HG03565 (cell line): ENCODE data around the gene CDYL.

ENCODE experiments used
- ATAC-seq: cut with Tn5 transposase; IDR thresholded peaks from one replicate; pipeline ENCODE4 v1.9.1; 2021; ENCODE audit warnings: mild to moderate bottlenecking, moderate library complexity; ENCODE audit not compliant: unreplicated experiment

CDYL gene

GRCh38 chr6:4930025-4930691, 154.0 kb downstream of the CDYL start:
- ATAC-seq = no peak

- ATAC-seq = no peak
These were observed 155.5 kb downstream of the CDYL start for GRCh38 chr6:4931530-4932227.

- no peak for ATAC-seq
These were observed 156.2 kb downstream of the CDYL start for GRCh38 chr6:4932228-4932903.

- ATAC-seq = no peak
These were observed 159.3 kb downstream of the CDYL start for GRCh38 chr6:4935486-4935885.

GRCh38 chr6:4935975-4936680, 159.9 kb downstream of the CDYL start:
- ATAC-seq = no peak

- ATAC-seq = no peak
These were observed 160.5 kb downstream of the CDYL start for GRCh38 chr6:4936681-4937041.

GRCh38 chr6:4937414-4937813, 161.2 kb downstream of the CDYL start:
- no peak for ATAC-seq

- no peak for ATAC-seq
These were observed 163.0 kb downstream of the CDYL start for GRCh38 chr6:4939241-4939640.

- ATAC-seq = no peak
These were observed 164.2 kb downstream of the CDYL start for GRCh38 chr6:4940416-4940815.

GRCh38 chr6:4941782-4942672, 165.8 kb downstream of the CDYL start:
- peak; percentile 62 for ATAC-seq

- ATAC-seq = no peak
These were observed 166.4 kb downstream of the CDYL start for GRCh38 chr6:4942673-4943009.

GRCh38 chr6:4943716-4944115, 167.5 kb downstream of the CDYL start:
- no peak for ATAC-seq

- ATAC-seq = no peak
These were observed 168.1 kb downstream of the CDYL start for GRCh38 chr6:4944325-4944724.

GRCh38 chr6:4946521-4946920, 170.3 kb downstream of the CDYL start:
- no peak for ATAC-seq

GRCh38 chr6:4947716-4948115, 171.5 kb downstream of the CDYL start:
- ATAC-seq = no peak

- no peak for ATAC-seq
These were observed 172.7 kb downstream of the CDYL start for GRCh38 chr6:4948781-4949450.

- no peak for ATAC-seq
These were observed 173.9 kb downstream of the CDYL start for GRCh38 chr6:4950076-4950475.

GRCh38 chr6:4950836-4951533, 174.8 kb downstream of the CDYL start:
- no peak for ATAC-seq

GRCh38 chr6:4953440-4953839, 177.2 kb downstream of the CDYL start:
- no peak for ATAC-seq

GRCh38 chr6:4956625-4957024, 180.4 kb downstream of the CDYL start:
- no peak for ATAC-seq
